Stimulated activated CD4-positive, alpha-beta T cell treated with anti-CD3 and anti-CD28 coated beads, TNF-alpha, amount 100 ng/mL, for 48 hours (primary cell): Measurements from ENCODE around the gene KCNA1.

Source experiments
- DNase-seq, 3 donors: peaks; one replicate each; pipeline ENCODE4 v3.0.0-alpha.2; 2020; ENCODE audit warnings: low read depth in 3 of 3

KCNA1 gene

DNA sequence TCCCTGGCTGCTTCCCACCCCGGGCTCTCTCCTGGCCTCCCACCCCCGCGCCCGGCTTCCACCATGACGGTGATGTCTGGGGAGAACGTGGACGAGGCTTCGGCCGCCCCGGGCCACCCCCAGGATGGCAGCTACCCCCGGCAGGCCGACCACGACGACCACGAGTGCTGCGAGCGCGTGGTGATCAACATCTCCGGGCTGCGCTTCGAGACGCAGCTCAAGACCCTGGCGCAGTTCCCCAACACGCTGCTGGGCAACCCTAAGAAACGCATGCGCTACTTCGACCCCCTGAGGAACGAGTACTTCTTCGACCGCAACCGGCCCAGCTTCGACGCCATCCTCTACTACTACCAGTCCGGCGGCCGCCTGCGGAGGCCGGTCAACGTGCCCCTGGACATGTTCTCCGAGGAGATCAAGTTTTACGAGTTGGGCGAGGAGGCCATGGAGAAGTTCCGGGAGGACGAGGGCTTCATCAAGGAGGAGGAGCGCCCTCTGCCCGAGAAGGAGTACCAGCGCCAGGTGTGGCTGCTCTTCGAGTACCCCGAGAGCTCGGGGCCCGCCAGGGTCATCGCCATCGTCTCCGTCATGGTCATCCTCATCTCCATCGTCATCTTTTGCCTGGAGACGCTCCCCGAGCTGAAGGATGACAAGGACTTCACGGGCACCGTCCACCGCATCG, 1.8 kb downstream of the KCNA1 start:
- no peak for DNase-seq

DNA sequence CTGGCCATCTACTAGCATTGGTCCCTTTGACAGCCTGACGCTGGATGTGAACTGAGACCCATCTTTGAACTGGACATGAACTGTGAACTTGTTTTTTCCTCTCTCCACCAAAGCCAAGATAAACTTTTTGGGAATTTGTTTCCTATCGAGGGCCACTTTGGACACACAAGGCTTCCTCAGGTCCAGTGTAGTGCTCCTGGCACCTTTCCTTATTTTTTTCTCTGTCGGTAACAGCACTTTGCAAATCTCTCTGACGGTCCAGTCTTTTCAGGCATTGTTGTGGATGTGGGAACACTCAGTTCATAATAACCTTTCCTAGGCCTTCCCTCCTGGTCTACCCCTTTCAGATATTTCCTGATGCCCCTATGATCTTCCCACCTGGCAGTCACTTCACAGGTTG, 5.0 kb downstream of the KCNA1 start:
- no peak for DNase-seq

DNA sequence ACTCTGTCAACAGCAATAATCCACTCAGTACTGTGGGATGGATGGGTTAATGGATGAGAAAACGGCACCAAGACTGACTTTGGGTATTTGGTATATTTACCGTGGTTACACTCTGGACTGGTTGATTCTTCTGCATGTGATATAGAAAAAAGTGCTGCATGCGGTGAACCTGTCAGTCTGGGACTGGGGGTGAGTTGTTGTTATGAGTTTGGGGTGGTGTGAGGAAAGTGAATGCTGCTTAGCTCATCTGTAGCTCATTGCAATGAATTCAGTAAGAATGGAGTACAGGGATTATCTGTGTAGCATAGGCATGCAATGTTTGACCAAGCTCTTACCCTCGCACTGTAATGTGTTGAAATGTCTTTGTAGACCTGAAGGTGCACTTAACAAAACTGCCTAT, 6.0 kb downstream of the KCNA1 start:
- DNase-seq: no peak

DNA sequence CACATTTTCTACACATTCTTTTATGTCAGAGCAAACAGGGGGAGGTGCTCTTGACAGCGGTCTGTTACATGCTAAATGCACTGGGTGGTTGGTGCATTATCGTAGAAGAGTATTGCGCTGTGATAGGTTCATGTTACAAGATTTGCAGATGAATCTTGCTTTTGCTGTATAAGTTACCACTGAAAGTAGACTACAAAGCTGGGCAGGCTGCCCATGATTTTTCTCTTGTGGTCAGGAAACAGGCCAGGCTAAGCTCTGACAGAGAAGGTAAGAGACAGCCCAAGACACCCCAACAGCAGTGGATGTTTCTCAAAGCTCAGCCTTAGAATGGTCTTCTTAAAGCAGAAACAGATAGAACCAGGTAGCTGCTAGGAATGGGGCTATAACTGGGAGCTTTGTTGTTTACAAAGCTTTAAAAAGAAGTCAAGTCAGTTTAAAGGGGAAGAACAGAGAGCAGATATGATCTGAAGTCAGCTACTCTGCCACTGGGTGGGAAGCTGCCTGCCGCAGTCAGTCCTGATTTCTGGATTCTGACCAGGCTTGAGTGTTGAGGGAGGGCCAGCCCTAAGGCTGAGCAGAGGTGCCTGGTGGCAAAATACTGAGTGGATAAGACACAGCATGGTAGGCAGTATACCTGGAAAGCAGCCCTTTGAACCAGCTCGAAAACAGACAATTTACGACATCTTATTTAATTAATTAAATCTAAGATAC, 9.4 kb downstream of the KCNA1 start:
- DNase-seq: no peak

DNA sequence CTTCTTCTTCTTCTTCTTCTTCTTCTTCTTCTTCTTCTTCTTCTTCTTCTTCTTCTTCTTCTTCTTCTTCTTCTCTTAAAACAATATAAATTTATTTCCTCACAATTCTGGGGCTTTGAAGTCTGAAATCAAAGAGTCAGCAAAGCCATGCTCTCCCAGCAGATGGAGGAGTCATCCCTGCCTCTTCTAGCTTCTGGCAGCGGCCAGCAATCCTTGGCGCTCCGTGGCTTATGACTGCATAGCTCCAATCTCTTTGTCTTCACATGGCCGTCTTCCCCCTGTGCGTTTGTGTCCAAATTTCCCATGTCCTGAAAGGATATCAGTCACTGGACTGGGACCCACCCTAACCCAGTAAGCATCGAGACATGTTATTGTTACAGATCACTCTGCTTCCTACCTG, 22.9 kb downstream of the KCNA1 start:
- DNase-seq: no peak

DNA sequence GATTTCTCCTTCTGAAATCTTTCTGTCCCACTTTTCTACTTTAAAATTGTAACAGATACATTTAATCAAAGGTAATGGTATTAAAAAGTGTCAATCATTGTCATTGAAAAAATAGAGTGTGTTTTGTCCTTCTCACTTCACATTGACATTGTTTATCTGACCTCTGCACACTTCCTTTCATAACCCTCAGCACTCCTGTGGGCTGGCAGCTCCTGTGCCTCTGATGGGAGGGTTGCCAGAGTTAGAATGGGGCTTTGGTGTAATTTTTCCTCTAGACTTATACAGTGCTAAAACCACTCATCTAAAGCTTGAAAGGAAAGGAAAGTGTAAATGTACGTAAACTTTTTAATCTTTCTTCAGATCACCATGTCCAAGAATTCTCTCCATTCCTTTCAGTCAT, 23.7 kb downstream of the KCNA1 start:
- DNase-seq: no peak

DNA sequence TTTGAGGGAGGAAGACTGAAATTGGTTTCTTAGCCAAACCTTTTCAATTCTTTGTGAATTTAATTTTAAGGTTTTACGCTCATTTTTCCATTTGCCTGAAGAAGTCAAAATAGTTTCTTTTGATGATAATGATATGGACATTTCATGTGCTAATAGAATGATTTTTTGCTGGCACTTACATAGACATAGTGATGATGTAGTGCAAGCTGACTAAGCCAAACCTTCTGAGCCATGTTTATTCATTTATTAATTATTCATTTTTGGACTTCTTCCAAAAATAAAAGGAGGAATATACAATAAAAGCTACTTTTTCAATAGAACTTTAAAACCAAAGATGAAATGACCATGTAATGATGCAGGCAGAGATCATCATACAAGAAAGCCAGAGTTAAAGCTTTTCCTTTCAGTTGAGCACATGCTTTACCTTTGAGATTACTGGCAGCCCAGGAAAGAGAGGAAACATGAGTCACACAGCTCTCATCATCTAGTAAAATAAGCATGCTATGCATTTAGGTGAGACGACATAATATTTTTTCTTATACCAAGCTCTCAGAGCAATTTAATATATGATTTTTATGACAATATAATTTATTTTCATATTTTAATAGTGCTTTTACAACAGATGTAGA, 24.8 kb downstream of the KCNA1 start:
- DNase-seq: no peak

DNA sequence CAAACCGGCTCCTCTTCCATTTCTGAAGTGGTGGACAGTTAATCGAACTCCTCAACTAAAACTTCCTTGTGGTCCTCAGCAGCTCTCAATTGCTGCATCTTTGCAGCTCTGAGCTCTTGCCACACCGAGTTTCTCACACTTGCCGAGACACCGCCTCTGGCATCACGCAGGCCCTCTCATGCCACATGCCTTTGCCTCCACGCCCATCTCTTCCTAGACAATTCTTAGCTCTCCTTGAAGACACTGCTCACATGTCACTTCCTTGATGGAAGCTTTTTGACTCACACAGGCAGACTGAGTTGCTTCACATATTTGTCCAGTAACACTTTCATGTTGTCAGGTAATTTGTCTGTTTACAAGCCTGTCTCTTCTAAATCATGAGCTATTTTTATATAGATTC, 29.2 kb downstream of the KCNA1 start:
- no peak for DNase-seq

DNA sequence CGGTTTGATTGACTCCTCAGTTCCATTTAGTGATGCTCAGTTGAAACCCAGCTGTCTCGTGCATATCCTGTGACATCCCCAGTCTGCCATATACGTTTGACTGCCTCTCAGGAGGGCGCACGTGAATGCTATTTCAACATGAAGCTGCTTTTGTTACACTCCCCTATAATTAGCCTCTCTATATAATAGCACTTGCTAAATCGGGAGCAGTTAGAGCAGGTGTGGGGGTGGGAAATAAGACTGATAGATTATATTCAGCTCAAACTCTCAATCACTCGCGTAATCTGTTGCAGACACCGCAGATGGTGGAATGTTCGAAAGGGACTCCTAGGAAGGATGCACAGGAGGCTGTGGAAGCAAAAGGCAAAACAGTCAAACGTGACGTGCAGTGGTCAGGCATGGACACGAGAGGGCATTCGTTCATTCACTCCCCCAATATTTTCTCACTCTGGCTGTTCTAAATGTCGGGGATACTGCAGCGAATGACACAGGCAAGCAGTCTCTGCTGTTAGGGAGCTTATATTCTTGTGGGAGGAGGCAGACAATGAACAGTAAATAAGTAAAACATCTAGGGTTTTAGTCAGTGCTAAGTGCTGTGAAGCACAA, 29.8 kb downstream of the KCNA1 start:
- no peak for DNase-seq

DNA sequence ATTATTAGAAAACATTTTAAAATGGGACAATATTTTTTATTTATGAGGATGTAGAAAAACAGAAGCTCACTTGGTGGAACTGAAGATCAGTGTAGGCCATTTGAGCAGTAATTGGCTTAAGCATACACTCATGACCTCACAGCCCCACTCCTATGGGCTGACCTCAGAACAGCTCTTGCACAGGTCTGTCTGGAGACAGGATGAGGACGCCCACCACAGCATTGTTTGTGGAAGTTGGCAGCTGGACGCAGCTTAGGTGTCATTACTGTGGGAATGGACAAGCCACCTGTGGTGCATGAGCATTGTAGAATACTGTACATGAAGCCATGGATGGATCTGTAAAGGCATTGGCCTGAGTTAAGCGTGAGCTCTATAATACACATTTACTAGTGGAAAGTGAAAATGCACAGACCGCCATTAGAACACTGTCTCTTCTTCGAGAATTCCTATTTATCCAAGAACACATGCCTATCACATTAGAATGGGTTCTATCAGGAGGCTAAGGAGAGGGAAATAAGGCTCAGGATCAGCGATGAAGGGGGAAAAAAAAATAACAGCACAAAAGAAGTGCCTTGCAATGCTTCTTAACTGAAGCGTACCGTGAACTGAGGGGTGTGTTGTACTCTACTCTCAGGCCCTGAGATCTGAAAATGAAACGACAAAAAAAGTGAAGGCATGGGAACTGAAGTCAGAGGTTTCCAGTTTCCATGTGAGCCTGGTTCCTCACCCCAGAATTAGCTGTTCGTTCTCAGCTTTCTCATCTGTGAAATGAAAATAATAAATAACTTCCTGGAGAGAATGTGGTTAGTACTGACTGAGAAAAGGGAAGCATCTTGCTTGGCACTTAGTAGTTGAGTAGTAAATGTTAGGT, 33.6 kb downstream of the KCNA1 start:
- DNase-seq: no peak

DNA sequence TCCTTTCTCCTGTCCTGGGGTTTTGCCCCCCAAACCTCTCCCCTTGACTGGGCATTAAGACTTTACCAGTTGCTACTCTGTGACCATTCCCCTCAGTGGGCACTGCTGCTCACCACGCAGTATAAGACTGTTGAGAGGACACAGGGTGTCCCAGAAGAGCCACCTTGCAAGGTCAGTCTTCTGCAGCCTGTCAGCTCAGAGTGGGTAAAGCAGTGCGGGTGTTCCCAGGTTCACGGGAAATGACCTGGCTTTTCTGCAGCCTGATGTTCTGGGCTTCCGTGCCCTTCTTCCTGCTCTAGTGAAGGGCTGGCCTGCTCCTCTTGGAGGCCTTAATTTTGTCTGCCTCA, 34.2 kb downstream of the KCNA1 start:
- DNase-seq: no peak

DNA sequence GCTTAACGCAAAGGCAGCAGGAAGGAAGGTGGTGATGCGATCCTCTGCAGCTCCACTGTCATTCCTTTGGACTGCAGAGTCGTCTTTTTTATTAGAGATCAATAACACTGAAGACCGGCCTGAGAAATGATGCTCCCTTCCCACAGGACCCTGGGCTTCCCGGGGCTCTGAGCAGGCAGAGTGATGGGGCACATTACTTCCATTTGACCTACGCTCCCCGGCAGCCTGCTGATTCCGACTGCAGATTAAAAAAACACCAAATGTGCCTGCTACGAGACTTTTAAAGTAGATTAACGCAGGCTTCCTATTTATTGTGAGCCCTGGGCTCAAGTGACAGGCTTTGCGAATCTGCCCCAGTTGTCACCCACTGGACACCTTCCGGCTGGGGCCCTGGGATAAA, 37.5 kb downstream of the KCNA1 start:
- DNase-seq: no peak

DNA sequence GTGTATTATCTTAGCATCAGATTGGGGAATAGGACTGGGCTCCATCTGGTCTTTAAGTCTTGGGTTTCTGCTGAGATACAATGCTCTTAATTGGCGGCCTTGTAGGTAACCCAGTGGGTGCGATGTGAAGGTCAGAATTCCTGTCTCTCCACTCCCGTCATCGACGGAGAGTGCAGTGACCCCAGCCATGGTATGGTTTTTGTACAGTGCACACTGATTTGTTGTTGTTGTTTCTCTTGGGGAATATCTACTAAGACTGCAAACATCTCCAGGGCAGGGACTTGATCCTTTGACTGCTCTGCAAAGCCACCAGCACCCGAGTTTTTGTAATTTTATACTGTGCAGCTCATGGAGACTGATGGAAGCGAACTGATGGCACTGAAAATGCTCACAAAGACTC, 41.4 kb downstream of the KCNA1 start:
- no peak for DNase-seq

DNA sequence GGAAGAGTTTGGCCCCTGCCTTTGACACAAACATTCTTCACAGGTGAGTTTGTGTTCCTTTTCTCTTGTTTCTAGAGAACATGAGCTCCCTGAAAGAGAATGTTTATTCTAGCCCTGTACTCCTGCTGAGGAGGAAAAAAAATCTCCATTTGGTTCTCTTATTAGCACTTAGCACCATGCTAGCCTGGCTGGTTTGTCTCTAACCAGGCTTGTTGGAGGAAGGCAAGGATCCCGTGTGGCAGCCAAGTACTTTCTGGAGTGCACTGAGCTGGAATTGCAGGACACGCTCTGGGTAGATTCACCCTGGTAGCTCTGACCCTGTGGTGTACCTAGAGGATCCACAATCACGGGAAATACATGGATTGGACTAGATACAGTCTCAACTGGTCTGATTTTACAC, 41.9 kb downstream of the KCNA1 start:
- DNase-seq: no peak

DNA sequence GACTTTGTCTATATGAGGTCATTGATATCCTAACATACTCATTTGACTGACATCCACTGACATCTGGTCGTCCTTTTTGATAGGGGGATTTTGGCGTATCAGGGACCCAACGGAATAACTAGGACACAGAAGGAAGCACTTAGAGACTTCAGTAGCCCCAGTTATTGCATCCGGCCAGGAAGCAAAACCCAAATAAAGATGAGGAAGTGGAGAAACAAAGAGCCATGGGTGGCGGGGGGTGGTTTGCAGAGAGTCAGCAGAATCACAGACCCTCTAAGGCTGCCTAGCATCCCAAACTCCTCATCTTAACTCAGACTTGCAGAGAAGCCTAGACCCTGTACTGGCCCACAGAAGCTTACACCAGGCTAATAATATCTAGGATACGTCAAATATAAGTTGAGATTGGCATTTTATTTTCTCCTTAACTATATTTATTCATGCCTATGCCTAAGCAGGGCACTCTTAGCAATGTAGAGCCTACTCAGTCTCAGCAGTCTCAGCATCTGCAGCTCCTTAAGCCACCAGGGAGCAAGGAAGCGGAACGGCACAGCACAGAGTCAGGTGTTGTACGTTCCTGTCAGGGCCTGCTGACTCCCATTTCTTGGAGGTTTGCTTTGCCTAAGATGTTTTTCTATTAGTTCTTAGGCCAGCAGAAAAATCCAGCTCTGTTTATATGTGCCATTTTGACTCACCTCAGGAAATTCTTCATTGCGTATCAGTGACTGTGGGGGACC, 45.1 kb downstream of the KCNA1 start:
- no peak for DNase-seq

DNA sequence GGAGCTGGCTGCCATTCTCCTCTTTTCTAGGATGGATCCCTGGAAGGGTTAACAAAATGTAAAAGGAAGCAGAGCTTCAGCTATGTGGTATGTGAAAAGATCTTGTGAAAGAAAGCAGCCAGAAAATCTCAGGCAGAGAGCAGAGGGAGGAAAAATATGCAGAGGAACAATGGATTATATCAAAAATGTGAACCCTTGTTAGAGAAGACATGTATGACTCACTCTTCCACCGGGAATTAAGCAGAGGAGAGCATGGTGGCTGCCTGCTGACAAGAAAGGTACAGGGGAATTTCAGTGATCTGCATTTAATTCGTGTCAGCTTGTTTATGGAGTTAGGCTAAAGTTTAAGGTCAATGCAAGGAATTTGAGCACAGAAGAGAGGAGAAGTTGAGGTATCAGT, 46.3 kb downstream of the KCNA1 start:
- DNase-seq: no peak

DNA sequence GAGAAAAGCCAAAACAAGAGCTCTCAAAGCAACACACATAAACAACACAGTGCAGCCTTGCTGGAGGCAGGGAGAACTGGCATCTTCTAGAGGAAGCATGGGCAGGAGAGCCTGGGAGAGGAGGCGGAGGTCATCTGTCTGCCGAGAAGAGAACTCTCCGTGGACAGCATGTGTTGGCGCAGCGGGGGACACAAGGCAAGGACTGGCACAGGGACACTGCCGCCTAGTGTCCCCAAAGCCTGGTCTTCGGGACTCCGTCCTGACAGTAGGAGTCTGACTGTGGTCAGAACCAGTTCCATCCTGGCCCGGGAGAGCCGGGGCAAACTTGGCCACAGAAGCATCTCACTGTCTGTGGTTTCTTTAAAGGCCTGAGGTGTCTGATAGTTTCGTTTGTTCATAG, 47.3 kb downstream of the KCNA1 start:
- DNase-seq: no peak

DNA sequence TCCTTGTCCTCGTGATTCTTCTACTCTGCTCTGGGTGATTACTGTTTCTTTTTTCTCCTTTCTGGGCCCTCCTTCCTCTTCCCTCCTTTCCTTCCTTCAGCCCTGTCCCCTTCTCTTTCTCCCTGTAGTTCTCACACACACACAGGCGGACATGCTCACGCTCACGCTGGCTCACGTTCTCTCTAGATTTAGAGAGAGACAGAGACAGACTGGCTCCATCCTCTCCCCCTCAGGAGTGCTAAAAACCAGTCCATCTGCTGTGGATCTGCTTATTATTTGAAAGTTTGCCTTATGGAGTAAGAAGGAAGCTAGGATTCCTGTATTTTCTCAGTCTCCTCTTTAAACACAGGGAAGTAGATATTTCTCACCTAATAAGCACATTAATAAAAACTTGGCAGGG, 48.1 kb downstream of the KCNA1 start:
- DNase-seq: no peak

DNA sequence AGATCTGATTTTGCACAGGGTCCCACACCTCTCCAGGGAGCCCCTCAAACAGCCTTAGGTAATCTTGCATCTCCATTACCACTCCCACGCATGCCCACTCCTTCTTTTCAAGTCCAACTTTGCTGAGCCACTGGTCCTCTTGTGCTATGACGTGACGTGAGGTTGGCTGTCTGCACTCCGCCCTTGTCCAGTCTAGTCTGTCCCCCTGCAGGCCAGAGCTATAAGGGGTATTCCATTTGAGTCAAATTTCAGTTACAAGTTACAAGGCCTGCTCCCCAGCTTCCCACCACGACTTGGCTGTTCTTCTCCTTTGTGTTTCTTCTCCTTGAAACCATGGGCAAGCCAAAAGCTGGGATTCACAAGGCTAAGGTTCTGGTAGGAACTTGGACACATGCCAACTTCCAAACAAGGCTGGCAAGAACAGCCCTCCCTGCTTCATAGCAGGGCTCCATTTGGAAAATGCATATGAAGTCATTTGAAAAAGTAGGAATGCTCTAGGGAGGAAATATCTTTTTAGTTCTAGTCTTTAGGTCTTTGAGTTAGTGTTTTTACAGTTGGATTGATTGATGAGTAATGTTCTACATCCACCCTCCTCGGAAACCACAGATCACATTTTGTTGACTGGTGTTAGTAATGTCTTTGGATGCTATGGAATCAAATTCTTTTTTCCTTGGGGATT, 49.1 kb downstream of the KCNA1 start:
- no peak for DNase-seq

DNA sequence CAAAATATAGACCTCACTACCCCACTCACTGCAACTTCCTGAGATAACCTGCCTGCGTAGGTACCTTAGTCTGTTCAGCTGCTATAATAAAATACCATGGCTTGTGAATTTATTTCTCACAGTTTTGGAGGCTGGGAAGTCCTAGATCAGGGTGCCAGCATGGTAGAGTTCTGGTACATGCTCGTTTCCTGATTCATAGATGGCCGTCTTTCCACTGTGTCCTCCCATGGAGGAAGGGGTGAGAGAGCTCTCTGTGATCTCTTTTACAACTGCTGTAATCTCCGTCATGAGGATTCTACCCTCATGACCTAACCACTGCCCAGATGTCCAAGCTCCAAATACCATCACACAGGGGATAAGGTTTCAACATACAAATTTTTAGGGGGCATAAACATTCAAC, 49.7 kb downstream of the KCNA1 start:
- DNase-seq: no peak

DNA sequence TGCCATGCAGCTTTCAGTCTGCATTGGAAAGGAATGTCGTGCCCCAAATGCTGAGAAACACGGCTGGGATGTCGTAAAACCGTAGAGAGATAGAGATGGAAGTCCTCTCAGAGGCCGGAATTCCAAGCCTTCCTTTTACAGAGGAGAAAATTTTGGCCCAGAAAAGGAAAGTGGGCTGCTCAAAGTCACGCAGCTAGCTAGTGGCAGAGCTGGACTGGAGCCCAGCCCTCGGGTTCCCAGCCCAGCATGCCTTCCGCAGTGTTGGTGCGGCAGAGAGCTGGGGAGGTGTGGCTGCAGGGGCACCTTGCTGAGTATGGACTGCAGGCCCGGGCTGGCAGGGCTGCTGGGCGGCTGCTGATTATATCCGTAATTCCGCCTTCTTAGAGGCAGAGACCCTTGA, 50.3 kb downstream of the KCNA1 start:
- DNase-seq: no peak
